SK-N-SH (cell line): Measurements from ENCODE around the gene RPGRIP1L. TPM values are rescaled to one million over a fixed set of nuclear protein-coding genes. Genes with fewer than 3 reads are reported as not detected.

Experiments
- CTCF ChIA-PET: fragments of 300-600, 350-600 bp; formaldehyde crosslinking; extraction: SDS; loops from one replicate; lab custom pipeline; 2021; lab: Yijun Ruan, JAX
- POLR2A ChIA-PET: fragments of 350-600 bp; sonication (Branson Sonifier 250); formaldehyde crosslinking; extraction: SDS; loops from one replicate; lab custom pipeline; 2020; ENCODE audit warnings: antibody characterized with exemption, inconsistent platforms; lab: Yijun Ruan, JAX
- DNase-seq: peaks from one replicate; pipeline ENCODE4 v3.0.0; 2012
- H2AFZ ChIP-seq: fragments of 200-600 bp; sonication (generic); 2 replicates; pipeline ENCODE4 v1.8.1; 2016; ENCODE audit warnings: antibody characterized with exemption, mild to moderate bottlenecking, low read depth
- H3F3A ChIP-seq: fragments of 200-600 bp; sonication (generic); replicated peaks from 2 replicates; pipeline ENCODE3; 2016; ENCODE audit warnings: antibody characterized with exemption, mild to moderate bottlenecking; ENCODE audit not compliant: insufficient read depth
- H3K27ac ChIP-seq, 2 experiments: fragments of 200-500 bp in 1 of 2; fragments of 200-600 bp in 1 of 2; sonication (Bioruptor generic) in 1 of 2; sonication (generic), shearing (Covaris generic) in 1 of 2; 2 replicates each; pipeline versions ENCODE4 v1.5.1 to v1.6.1; 2014 to 2016; ENCODE audit warnings: low read depth in 2 of 2, inconsistent platforms in 1 of 2, low read length in 1 of 2, mild to moderate bottlenecking in 1 of 2, mixed read lengths in 1 of 2
- H3K27me3 ChIP-seq: fragments of 200-600 bp; sonication (generic), shearing (Covaris generic); 2 replicates; pipeline ENCODE4 v1.6.1; 2016; ENCODE audit warnings: mixed run types; ENCODE audit not compliant: insufficient read depth
- H3K36me3 ChIP-seq, 2 experiments: fragments of 200-500 bp in 1 of 2; fragments of 200-600 bp in 1 of 2; sonication (Bioruptor generic) in 1 of 2; sonication (generic) in 1 of 2; replicated peaks in 1 of 2; 2 replicates each; pipeline versions ENCODE3 to v1.5.1; 2014 to 2016; ENCODE audit warnings: low read length in 1 of 2, mild to moderate bottlenecking in 1 of 2; ENCODE audit not compliant: insufficient read depth in 2 of 2, control insufficient read depth in 1 of 2
- H3K4me1 ChIP-seq, 2 experiments: fragments of 200-500 bp in 1 of 2; fragments of 200-600 bp in 1 of 2; sonication (Bioruptor generic) in 1 of 2; sonication (generic), shearing (Covaris generic) in 1 of 2; 2 replicates each; pipeline versions ENCODE4 v1.5.1 to v1.6.1; 2014 to 2016; ENCODE audit warnings: low read depth in 1 of 2, low read length in 1 of 2, mixed run types in 1 of 2; ENCODE audit not compliant: insufficient read depth in 2 of 2, control insufficient read depth in 1 of 2
- H3K4me2 ChIP-seq: fragments of 200-600 bp; sonication (generic), shearing (Covaris generic); 2 replicates; pipeline ENCODE4 v1.6.1; 2017; ENCODE audit warnings: mixed run types
- H3K4me3 ChIP-seq, 2 experiments: fragments of 200-500 bp in 1 of 2; fragments of 200-600 bp in 1 of 2; sonication (Bioruptor generic) in 1 of 2; sonication (generic), shearing (Covaris generic) in 1 of 2; 2 replicates each; pipeline versions ENCODE4 v1.5.1 to v1.8.1; 2014 to 2016; ENCODE audit warnings: low read depth in 2 of 2, inconsistent platforms in 1 of 2, low read length in 1 of 2, mild to moderate bottlenecking in 1 of 2, mixed read lengths in 1 of 2, moderate library complexity in 1 of 2
- H3K79me2 ChIP-seq: fragments of 200-600 bp; sonication (generic); 2 replicates; pipeline ENCODE4 v1.8.1; 2017; ENCODE audit warnings: mild to moderate bottlenecking; ENCODE audit not compliant: insufficient read depth
- H3K9ac ChIP-seq: fragments of 200-600 bp; sonication (generic); 2 replicates; pipeline ENCODE4 v1.6.1; 2017; ENCODE audit warnings: mixed run types
- H3K9me2 ChIP-seq: fragments of 200-600 bp; sonication (generic); 2 replicates; pipeline ENCODE4 v1.6.1; 2017; ENCODE audit warnings: mixed run types
- H3K9me3 ChIP-seq: fragments of 200-600 bp; sonication (generic); 2 replicates; pipeline ENCODE4 v1.6.1; 2017; ENCODE audit warnings: mixed run types, mild to moderate bottlenecking, moderate library complexity
- H4K20me1 ChIP-seq: fragments of 200-600 bp; sonication (generic); 2 replicates; pipeline ENCODE4 v1.6.1; 2017; ENCODE audit warnings: mild to moderate bottlenecking, mixed run types; ENCODE audit not compliant: insufficient read depth
- CHD2 ChIP-seq: fragments of 150-350 bp; IDR thresholded peaks from 2 replicates; pipeline ENCODE4 v1.6.1; 2018; ENCODE audit warnings: low read length; ENCODE audit not compliant: partially characterized antibody
- ELF1 ChIP-seq: IDR thresholded peaks from 2 replicates; pipeline ENCODE4 v1.4.0; 2012
- EP300 ChIP-seq, 2 experiments: IDR thresholded peaks; 2 replicates each; pipeline versions ENCODE4 v1.4.0 to v1.6.1; 2012; ENCODE audit warnings: borderline replicate concordance in 1 of 2, low read depth in 1 of 2, low read length in 1 of 2
- EZH2phosphoT487 ChIP-seq: fragments of 200-600 bp; sonication (generic); IDR thresholded peaks from 2 replicates; pipeline ENCODE4 v1.6.1; 2017; ENCODE audit warnings: low read depth, mixed run types, mild to moderate bottlenecking, antibody characterized with exemption, moderate library complexity, borderline replicate concordance
- FOXM1 ChIP-seq: IDR thresholded peaks from 2 replicates; pipeline ENCODE4 v1.4.0; 2012; ENCODE audit warnings: low read depth, mild to moderate bottlenecking
- GABPA ChIP-seq: IDR thresholded peaks from 2 replicates; pipeline ENCODE4 v1.4.0; 2012; ENCODE audit warnings: low read depth, mild to moderate bottlenecking
- GATA2 ChIP-seq: sonication (generic); formaldehyde crosslinking; IDR thresholded peaks from 2 replicates; pipeline ENCODE4 v1.5.0; 2020; ENCODE audit warnings: mild to moderate bottlenecking, missing genetic modification reagents
- JUND ChIP-seq: IDR thresholded peaks from 2 replicates; pipeline ENCODE4 v1.4.0; 2012
- MAX ChIP-seq: IDR thresholded peaks from 2 replicates; pipeline ENCODE4 v1.4.0; 2012; ENCODE audit warnings: low read depth
- MEF2A ChIP-seq: IDR thresholded peaks from 2 replicates; pipeline ENCODE4 v1.4.0; 2012; ENCODE audit warnings: low read depth, borderline replicate concordance
- NRF1 ChIP-seq: IDR thresholded peaks from 2 replicates; pipeline ENCODE4 v1.6.1; 2012; ENCODE audit warnings: low read depth, mild to moderate bottlenecking, low read length
- POLR2AphosphoS5 ChIP-seq: IDR thresholded peaks from 2 replicates; pipeline ENCODE4 v1.6.1; 2012; ENCODE audit warnings: low read depth, low read length
- RAD21 ChIP-seq: IDR thresholded peaks from 2 replicates; pipeline ENCODE4 v1.6.1; 2012; ENCODE audit warnings: mild to moderate bottlenecking, low read length
- RCOR1 ChIP-seq: fragments of 150-350 bp; IDR thresholded peaks from 2 replicates; pipeline ENCODE4 v1.6.1; 2017; ENCODE audit warnings: antibody characterized with exemption, low read length
- RFX5 ChIP-seq: IDR thresholded peaks from 2 replicates; pipeline ENCODE4 v1.6.1; 2012; ENCODE audit warnings: mild to moderate bottlenecking, improper control_type of control experiment, low read length
- RXRA ChIP-seq: IDR thresholded peaks from 2 replicates; pipeline ENCODE4 v1.4.0; 2012; ENCODE audit warnings: low read depth, mild to moderate bottlenecking, borderline replicate concordance
- SIN3A ChIP-seq: IDR thresholded peaks from 2 replicates; pipeline ENCODE4 v1.6.1; 2012; ENCODE audit warnings: low read depth, mild to moderate bottlenecking, low read length, moderate library complexity, borderline replicate concordance
- SMC3 ChIP-seq: IDR thresholded peaks from 2 replicates; pipeline ENCODE4 v1.6.1; 2012; ENCODE audit warnings: low read depth, low read length, improper control_type of control experiment
- TAF1 ChIP-seq: IDR thresholded peaks from 2 replicates; pipeline ENCODE4 v1.6.1; 2012; ENCODE audit warnings: low read depth, mild to moderate bottlenecking, low read length, moderate library complexity, borderline replicate concordance
- USF2 ChIP-seq: fragments of 150-350 bp; IDR thresholded peaks from 2 replicates; pipeline ENCODE4 v1.6.1; 2017; ENCODE audit warnings: antibody characterized with exemption, low read length, low read depth, borderline replicate concordance
- YY1 ChIP-seq: IDR thresholded peaks from 2 replicates; pipeline ENCODE4 v1.4.0; 2012; ENCODE audit warnings: low read depth, mild to moderate bottlenecking
- WGBS: methylation state at CpG from one replicate; pipeline ENCODE4 v1.1.6; 2017; ENCODE audit warnings: low lambda C conversion rate; 5-methylcytosine and 5-hydroxymethylcytosine counted together
- polyA plus RNA-seq, 3 experiments: library from polyadenylated mRNA; depleted of rRNA; stranded (reverse); fragments of >200 nt; gene quantifications; 2 replicates each; pipeline ENCODE4 v1.2.3, GENCODE V29; 2012
- TF ChIP-seq, protein P1 (sequence below): IDR thresholded peaks from 2 replicates; pipeline ENCODE4 v1.4.0; 2012; ENCODE audit warnings: low read depth, borderline replicate concordance

RPGRIP1L gene
- polyA plus RNA-seq, 1 of the 3 experiments (the other 2 are of a cell fraction): 5.7 TPM

GRCh38 chr16:53619235-53619634 is 84.4 kb downstream of the RPGRIP1L start:
- H3K27ac ChIP-seq: no peak overlapping the region
- TF ChIP-seq, protein P1, sequence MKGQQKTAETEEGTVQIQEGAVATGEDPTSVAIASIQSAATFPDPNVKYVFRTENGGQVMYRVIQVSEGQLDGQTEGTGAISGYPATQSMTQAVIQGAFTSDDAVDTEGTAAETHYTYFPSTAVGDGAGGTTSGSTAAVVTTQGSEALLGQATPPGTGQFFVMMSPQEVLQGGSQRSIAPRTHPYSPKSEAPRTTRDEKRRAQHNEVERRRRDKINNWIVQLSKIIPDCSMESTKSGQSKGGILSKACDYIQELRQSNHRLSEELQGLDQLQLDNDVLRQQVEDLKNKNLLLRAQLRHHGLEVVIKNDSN: no peak
- TF ChIP-seq TAF1 (no peak), GABPA (no peak), MAX (no peak), NRF1 (no peak), JUND (no peak), SIN3A (no peak), FOXM1 (no peak), ELF1 (no peak), RFX5 (no peak), USF2 (no peak), SMC3 (no peak), POLR2AphosphoS5 (no peak), GATA2 (CRISPR knock-in tag) (no peak), RCOR1 (no peak)
- no peak overlapping the region for H3K9ac ChIP-seq
- H3K4me3 ChIP-seq: no peak overlapping the region
- ChIA-PET POLR2A (no interaction called here), CTCF (interaction anchor here (1.0 kb wide), 1 partner anchor 62 kb away, joined by 4 read pairs; no protein-coding TSS in a partner anchor)
- H3K79me2 ChIP-seq: no peaks in the 10 kb centered on the region
- H2AFZ ChIP-seq: no peak overlapping the region
- H3K4me1 ChIP-seq: no peaks in the 10 kb centered on the region
- H3K4me2 ChIP-seq: no peak overlapping the region
- H3K36me3 ChIP-seq: peaks cover 2 to 10% of the 10 kb centered on the region in 2 experiments
- DNase-seq: no peak
- H3K9me3 ChIP-seq: no peaks in the 10 kb centered on the region
- peaks cover 3% of the 10 kb centered on the region for H3F3A ChIP-seq
- H3K9me2 ChIP-seq: no peaks in the 10 kb centered on the region
- H3K27me3 ChIP-seq: no peaks in the 10 kb centered on the region
- 93% methylated on average over 3 of the region's 3 CpGs for WGBS
- no peaks in the 10 kb centered on the region for H4K20me1 ChIP-seq

DNA sequence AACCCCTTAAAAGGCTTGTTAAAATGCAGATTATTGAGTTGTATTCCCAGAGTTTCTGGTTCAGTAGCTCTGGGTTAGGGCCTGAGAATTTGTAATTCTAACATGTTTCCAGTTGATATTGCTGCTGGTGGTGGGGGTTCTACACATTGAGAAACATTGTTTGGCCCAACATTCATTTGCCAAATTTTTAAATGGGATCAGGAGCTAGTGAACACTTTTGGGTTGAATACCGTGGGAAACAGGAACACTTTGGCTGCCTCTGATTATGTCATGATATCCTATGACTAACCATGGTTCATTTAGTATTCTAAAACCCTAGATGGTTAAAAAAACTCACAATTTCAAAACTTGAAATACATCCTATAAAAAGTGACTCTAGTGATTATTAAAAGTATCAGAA is 89.3 kb downstream of the RPGRIP1L start:
- Histone ChIP-seq H3K27me3 (no peaks in the 10 kb centered on the region), H3K4me3 (no peak overlapping the region), H3K4me2 (no peak overlapping the region), H3K4me1 (no peaks in the 10 kb centered on the region), H4K20me1 (no peaks in the 10 kb centered on the region), H2AFZ (no peak overlapping the region), H3K9ac (no peak overlapping the region), H3K9me3 (no peaks in the 10 kb centered on the region), H3K9me2 (no peaks in the 10 kb centered on the region), H3F3A (no peaks in the 10 kb centered on the region), H3K79me2 (no peaks in the 10 kb centered on the region), H3K27ac (no peak overlapping the region), H3K36me3 (peaks cover 4 to 5% of the 10 kb centered on the region in 2 experiments)
- ChIA-PET CTCF (interaction anchor here (1.1 kb wide), 1 partner anchor 64 kb away, joined by 4 read pairs; no protein-coding TSS in a partner anchor), POLR2A (no interaction called here)
- TF ChIP-seq RXRA (no peak), EZH2phosphoT487 (no peak), GATA2 (CRISPR knock-in tag) (no peak), RAD21 (no peak), CHD2 (no peak), YY1 (no peak), EP300 (IDR thresholded peaks at IDR 0.05; ENCODE audit: borderline replicate concordance in 1 of 2, low read depth in 1 of 2, low read length in 1 of 2) (no peak), ELF1 (no peak), POLR2AphosphoS5 (no peak), FOXM1 (no peak), NRF1 (no peak), MEF2A (no peak)
- TF ChIP-seq, protein P1: no peak
- WGBS: 100% methylated on average over 1 of the region's 1 CpG
- no peak for DNase-seq
